ENCODE measurements around the gene DCDC2B. TPM values are rescaled to one million over a fixed set of nuclear protein-coding genes. Genes with fewer than 3 reads are reported as not detected.

DCDC2B gene
- total and polyA plus RNA-seq, 2 of the 13 experiments (the other 11 are each of a cell fraction or from before 2014, with no cell fraction given) = not detected

DNA sequence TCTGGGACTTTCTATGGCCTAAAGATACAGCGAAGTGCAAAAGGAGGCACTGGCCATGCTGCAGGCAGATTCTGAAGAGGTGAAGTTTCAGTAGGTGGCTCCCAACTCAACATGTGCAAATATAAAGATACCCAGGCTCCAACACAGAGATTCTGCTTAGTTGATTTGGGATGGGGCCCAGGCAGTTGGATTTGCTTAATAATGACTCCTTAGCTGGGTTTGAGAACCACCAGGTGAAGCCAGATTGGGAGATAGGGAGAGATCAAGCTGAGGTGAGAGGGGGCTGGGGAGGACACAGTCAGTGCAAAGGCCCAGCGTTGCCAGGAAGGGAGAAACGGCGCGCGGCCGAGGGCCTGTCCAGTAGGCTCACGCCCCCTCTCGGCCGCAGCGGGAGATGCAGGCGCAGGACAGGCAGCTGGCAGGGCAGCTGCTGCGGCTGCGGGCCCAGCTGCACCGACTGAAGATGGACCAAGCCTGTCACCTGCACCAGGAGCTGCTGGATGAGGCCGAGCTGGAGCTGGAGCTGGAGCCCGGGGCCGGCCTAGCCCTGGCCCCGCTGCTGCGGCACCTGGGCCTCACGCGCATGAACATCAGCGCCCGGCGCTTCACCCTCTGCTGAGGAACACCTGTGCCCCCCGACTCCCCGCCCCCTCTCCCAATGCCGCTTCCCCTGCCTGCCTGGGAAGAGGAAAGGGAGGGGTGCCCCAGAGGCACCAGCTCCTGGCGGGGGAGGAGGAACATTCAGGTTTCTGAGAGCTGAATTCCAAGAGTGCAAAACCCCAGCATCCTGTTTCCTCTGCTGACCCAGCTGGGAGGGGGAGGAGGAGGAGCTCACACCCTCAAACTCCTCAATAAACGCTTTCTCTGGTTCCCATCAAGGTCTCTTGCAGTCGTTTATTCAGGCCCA lies 39.3 kb downstream of the DCDC2B start (continued):
- TF ChIP-seq, protein P1, sequence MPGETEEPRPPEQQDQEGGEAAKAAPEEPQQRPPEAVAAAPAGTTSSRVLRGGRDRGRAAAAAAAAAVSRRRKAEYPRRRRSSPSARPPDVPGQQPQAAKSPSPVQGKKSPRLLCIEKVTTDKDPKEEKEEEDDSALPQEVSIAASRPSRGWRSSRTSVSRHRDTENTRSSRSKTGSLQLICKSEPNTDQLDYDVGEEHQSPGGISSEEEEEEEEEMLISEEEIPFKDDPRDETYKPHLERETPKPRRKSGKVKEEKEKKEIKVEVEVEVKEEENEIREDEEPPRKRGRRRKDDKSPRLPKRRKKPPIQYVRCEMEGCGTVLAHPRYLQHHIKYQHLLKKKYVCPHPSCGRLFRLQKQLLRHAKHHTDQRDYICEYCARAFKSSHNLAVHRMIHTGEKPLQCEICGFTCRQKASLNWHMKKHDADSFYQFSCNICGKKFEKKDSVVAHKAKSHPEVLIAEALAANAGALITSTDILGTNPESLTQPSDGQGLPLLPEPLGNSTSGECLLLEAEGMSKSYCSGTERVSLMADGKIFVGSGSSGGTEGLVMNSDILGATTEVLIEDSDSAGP (CRISPR knock-in tag; IDR thresholded peaks at IDR 0.05; ENCODE audit: borderline replicate concordance) = peak; percentile 73
- TF ChIP-seq SNRNP70 (IDR thresholded peaks at IDR 0.05; ENCODE audit: low read depth, low read length) (no peak), SP1 (IDR thresholded peaks at IDR 0.05) (no peak), SP1 (CRISPR knock-in tag; IDR thresholded peaks at IDR 0.05) (no peak), THAP8 (CRISPR knock-in tag; IDR thresholded peaks at IDR 0.05; ENCODE audit: borderline replicate concordance) (0 out of 2 replicates have a peak, but pooled peaks have one; percentile 26), ZNF75D (CRISPR knock-in tag; IDR thresholded peaks at IDR 0.05; ENCODE audit: borderline replicate concordance) (no peak), HMGXB4 (CRISPR knock-in tag; IDR thresholded peaks at IDR 0.05; ENCODE audit: borderline replicate concordance in 1 of 2, low read depth in 1 of 2) (peak; percentile 66 to 85; a peak in 3 of 4 replicates), NFIB (CRISPR knock-in tag; IDR thresholded peaks at IDR 0.05; ENCODE audit: borderline replicate concordance) (no peak)
- TF ChIP-seq, protein P2, sequence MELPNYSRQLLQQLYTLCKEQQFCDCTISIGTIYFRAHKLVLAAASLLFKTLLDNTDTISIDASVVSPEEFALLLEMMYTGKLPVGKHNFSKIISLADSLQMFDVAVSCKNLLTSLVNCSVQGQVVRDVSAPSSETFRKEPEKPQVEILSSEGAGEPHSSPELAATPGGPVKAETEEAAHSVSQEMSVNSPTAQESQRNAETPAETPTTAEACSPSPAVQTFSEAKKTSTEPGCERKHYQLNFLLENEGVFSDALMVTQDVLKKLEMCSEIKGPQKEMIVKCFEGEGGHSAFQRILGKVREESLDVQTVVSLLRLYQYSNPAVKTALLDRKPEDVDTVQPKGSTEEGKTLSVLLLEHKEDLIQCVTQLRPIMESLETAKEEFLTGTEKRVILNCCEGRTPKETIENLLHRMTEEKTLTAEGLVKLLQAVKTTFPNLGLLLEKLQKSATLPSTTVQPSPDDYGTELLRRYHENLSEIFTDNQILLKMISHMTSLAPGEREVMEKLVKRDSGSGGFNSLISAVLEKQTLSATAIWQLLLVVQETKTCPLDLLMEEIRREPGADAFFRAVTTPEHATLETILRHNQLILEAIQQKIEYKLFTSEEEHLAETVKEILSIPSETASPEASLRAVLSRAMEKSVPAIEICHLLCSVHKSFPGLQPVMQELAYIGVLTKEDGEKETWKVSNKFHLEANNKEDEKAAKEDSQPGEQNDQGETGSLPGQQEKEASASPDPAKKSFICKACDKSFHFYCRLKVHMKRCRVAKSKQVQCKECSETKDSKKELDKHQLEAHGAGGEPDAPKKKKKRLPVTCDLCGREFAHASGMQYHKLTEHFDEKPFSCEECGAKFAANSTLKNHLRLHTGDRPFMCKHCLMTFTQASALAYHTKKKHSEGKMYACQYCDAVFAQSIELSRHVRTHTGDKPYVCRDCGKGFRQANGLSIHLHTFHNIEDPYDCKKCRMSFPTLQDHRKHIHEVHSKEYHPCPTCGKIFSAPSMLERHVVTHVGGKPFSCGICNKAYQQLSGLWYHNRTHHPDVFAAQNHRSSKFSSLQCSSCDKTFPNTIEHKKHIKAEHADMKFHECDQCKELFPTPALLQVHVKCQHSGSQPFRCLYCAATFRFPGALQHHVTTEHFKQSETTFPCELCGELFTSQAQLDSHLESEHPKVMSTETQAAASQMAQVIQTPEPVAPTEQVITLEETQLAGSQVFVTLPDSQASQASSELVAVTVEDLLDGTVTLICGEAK (IDR thresholded peaks at IDR 0.05) = no peak
- TF ChIP-seq, protein P2 (CRISPR knock-in tag; IDR thresholded peaks at IDR 0.05) = no peak
- TF ChIP-seq, protein P3, sequence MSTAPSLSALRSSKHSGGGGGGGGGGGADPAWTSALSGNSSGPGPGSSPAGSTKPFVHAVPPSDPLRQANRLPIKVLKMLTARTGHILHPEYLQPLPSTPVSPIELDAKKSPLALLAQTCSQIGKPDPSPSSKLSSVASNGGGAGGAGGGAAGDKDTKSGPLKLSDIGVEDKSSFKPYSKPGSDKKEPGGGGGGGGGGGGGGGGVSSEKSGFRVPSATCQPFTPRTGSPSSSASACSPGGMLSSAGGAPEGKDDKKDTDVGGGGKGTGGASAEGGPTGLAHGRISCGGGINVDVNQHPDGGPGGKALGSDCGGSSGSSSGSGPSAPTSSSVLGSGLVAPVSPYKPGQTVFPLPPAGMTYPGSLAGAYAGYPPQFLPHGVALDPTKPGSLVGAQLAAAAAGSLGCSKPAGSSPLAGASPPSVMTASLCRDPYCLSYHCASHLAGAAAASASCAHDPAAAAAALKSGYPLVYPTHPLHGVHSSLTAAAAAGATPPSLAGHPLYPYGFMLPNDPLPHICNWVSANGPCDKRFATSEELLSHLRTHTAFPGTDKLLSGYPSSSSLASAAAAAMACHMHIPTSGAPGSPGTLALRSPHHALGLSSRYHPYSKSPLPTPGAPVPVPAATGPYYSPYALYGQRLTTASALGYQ (CRISPR knock-in tag; IDR thresholded peaks at IDR 0.05) = no peak
